CD4-positive, alpha-beta T cell treated with Interleukin-21 for 1 hour (primary cell): Measurements from ENCODE around the gene TENT4B.

Experiments
- DNase-seq: peaks from one replicate; pipeline ENCODE4 v3.0.0-alpha.2; 2020

The TENT4B gene

GRCh38 chr16:50273382-50273690 is 120.2 kb downstream of the TENT4B start:
- DNase-seq: no peak

- peak; percentile 43 for DNase-seq
Measured at GRCh38 chr16:50273888-50274325, 120.8 kb downstream of the TENT4B start.

GRCh38 chr16:50274326-50275097 is 121.4 kb downstream of the TENT4B start:
- DNase-seq: peak; percentile 57

GRCh38 chr16:50275098-50275415 is 122.0 kb downstream of the TENT4B start:
- no peak for DNase-seq

- DNase-seq: no peak
Measured at GRCh38 chr16:50275428-50276325, 122.6 kb downstream of the TENT4B start.

- DNase-seq: no peak
Measured at GRCh38 chr16:50276326-50276640, 123.2 kb downstream of the TENT4B start.

GRCh38 chr16:50276801-50277555 is 123.9 kb downstream of the TENT4B start:
- no peak for DNase-seq

GRCh38 chr16:50278251-50278650 is 125.1 kb downstream of the TENT4B start:
- DNase-seq: no peak

- DNase-seq: no peak
Measured at GRCh38 chr16:50279504-50279865, 126.4 kb downstream of the TENT4B start.

- no peak for DNase-seq
Measured at GRCh38 chr16:50280932-50281331, 127.8 kb downstream of the TENT4B start.
